Measurements from ENCODE around the gene AKNA.

The AKNA gene

DNA sequence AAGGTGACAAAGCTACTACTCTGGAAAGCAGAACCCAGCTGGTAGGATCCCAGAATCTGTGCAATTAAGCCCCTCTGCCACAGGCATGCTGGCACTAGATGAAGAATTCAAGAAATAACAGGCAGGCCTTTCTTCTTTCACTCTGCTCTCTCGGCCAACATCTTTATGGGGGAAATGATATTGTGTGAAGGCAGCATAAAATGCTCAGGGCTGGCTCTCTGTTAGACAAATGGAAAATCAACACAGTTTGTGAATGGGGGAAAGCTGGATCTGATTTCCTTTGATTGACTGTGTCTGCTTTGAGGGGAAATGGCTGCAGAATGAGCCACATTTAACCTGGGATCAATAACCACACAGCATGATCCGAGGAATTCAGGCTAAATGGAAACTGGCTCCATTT, 29.1 kb upstream of the AKNA start:
- DNase-seq (ENCODE audit: low spot score) = no peak

DNA sequence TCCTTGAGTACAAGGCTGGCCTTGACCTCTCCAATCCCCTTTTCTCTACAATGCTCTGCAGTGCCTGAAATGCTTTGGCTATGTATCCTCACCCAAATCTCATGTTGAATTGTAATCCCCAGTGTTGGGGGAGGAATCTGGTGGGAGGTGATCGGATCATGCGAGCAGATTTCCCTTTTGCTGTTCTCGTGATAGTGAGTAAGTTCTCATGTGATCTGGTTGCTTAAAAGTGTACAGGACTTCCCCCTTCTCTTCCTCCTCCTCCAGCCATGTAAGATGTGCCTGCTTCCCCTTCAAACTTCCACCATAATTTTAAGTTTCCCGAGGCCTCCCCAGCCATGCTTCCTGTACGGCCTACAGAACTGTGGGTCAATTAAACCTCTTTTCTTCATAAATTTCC, 28.5 kb upstream of the AKNA start:
- DNase-seq (ENCODE audit: low spot score) = no peak

DNA sequence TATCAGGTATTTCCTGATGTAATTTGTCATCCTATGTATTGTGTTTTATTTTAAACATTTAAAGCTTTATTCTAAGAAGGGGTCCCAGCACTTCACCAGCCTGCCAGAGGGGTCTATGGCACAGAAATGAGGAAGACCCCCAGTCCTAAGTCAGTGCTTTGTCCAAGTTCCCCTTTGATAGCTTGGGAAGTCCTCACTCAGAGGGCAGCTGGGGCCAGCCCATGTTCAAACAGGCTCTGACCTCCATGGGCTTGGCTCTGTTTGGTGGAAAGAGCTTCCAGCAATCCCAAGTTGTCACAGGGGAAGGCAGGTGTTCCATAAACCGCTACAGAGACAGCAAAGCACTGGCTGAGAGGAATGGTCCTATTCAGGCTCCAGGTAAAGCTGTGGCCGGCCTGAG, 26.6 kb upstream of the AKNA start:
- DNase-seq (ENCODE audit: low spot score) = no peak

DNA sequence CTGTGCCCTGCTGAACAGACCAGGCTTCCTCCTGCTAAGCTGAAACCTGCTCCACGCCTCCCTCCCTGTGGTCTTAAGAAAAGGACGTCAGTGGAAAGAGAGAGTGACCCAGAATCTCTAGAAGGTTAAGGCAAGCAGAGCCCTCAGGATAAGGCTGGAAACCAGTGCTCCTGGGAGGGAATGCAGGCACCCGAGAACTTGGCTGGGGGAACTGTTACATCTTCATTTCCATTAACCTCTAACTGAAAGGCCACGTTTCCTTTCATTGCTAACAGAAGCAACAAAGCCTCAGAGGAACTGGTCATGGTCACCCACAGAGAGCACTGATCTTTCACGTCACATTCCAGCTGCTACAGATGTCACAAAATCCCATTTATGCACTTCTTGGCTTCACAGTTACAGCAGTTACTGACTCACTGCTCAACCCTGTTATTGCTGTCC, 26.1 kb upstream of the AKNA start:
- no peak for DNase-seq (ENCODE audit: low spot score)

DNA sequence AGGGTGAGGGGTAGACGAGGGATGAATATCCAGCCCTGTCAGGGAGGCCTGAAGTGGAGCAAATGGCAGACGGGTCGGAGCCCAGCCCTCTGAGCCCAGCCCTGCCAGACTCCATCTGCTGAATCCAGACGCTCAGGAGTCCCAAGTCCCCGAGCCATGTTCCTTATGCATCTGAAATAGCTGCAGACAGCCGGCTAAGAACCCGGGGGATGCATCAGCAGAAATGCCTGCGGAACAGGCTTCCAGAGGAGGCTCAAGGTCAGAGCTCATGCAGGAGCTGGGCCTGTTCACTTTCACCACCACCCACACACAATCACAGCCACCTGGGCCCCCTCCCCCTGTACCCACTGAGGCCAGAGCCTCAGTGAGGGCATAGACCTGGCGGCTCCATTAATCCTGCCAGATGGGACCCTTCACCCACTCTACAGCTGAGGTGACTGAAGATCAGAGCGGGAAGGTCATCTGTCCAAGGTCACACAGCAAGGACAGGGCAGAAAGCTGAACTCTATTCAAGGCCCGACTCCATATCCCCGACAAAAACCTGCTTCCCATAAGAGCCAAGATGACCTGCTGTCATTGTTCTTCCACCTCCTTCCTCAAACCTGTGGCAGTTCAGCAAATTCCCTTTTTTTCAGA, 24.4 kb upstream of the AKNA start:
- no peak for DNase-seq (ENCODE audit: low spot score)

DNA sequence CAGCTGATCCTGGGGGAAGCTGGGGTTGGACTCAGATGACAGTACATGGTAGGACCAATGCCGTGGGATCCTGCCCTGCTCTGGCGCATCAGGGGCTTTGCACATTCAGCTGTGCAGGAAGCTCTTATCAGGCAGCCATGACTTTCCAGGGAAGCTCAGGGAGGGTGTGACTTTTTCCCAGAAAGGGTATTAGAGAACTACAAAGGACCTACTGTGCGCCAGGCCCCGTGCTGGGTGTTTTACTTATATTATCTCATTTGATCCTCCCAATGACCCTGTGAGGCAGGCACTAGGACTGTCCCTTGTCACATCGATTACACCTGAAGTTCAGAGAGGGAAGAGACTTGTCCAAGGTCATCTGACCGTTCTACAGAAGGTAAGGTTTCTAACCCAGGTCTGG, 23.7 kb upstream of the AKNA start:
- DNase-seq (ENCODE audit: low spot score) = no peak

DNA sequence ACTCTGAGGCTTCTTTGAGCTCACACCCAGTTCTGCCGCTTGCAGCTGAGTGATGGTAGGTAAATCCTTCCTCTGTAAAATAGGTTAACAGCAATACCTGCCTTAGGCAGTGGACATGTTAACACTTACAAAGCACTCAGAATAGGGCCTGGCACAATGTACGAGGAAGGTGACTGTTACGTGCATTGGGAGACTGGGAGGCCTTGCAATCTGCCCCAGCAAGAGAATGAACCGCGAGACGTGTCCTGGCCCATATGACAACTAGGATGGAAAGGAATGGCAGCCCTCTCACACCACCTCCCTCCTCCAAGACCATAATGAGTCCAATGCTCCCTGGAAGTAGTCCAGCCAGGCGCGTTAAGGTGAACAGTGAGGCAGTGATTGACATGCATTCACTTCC, 23.1 kb upstream of the AKNA start:
- DNase-seq (ENCODE audit: low spot score) = no peak

DNA sequence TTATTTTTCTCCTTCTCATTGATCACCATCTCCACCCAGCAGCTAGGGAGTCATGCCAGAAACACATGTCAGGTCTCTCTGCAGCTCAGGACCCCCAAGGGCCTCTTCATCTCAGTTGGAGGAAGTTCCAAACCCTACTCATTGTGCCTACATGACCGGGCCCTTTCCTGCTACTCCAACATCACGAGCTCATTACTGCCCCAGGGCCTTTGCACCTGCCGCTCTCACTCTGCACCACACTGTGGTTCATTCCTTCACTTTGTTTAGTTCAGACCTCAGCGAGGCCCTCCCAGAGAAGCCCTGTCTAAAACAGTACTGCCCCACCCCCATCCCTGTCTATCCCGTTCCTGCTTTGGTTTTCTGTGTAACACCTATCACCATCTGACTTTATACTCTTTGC, 22.1 kb upstream of the AKNA start:
- DNase-seq (ENCODE audit: low spot score) = no peak

DNA sequence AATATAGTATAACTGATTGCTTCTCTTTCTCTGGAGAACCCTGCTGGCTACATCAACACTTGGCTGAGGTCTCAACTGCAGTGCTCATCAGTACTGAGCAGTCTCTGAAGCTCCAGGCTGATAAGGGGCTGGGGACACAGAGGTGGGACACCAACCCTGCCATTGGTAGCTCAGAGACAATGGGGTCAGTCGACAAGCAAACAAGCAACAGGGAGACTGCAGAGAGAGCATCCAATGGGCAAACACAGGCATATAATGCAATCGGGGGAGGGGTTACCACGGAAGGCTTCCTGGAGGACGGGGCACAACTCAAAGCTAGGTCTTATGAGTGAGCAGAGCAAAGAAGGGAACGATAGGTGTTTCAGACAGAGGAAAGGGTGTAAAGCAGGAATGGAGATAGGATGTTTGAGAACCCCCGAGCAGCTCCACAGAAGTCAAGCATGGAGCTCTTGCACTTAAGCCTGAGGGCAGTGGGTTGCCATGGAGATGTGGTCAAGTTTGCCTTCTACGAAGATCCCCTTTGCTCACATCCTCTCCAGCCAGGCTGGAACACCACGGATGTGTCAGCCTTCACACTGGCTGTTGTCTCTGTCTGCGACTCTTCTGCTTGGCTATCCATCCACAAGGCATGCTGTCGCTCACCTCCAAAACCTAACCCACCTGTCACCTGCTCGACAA, 21.5 kb upstream of the AKNA start:
- DNase-seq (ENCODE audit: low spot score) = no peak

DNA sequence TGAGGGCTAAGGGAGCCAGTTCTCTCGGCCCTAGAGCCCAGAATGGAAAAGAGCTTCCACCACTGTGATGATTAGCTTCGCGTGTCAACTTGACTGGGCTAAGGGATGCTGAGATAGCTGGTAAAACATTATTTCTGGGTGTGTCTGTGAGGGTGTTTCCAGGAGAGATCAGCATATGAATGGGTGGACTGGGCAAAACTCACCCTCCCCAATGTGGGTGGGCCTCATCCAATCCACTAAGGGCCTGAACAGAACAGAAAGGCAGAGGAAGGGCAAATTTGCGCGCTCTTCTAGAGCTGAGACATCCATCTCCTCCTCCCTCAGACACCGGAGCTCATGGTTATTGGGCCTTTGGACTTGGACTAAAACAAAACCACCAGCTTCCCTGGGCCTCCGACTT, 20.9 kb upstream of the AKNA start:
- no peak for DNase-seq (ENCODE audit: low spot score)

DNA sequence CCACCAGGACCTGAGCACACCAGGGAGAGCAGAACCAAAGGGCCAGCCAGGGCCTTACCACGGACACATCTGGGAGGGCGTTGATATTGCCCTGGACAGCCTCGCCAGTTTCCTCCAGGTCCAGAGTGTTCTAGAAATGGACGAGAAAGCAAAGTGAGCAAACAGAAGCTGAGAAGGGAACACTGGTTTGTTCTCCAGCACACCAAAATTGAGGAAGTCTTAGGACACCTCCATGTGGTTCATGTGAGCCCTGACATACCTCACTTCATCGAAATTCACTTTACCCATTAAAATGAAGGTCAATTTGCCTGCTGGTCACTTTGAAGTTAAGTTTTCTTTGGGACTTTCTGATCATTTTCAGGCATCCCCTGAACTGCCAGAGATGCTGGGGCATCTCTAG, 20.1 kb upstream of the AKNA start:
- DNase-seq (ENCODE audit: low spot score) = no peak

DNA sequence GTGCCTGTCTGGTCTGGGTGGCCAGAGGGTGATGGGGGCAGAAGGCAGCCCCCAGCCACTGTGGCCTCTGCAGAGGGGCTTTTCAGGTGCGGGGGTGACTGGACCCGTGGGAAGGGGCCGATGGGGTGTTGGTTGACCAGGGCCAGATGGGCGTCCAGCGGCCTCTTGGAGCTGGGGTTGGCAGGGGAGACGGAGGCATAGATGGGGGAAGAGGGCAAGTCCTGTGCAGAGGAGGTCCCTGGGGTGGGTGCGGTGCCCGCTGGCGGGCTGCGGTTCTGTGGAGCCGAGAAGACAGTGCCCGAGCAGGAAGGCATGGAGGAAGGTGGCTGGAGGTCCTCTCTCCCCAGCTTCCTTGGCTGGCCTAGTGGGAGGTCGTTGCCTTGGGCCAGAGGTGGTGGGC, 18.7 kb upstream of the AKNA start:
- DNase-seq (ENCODE audit: low spot score) = no peak

DNA sequence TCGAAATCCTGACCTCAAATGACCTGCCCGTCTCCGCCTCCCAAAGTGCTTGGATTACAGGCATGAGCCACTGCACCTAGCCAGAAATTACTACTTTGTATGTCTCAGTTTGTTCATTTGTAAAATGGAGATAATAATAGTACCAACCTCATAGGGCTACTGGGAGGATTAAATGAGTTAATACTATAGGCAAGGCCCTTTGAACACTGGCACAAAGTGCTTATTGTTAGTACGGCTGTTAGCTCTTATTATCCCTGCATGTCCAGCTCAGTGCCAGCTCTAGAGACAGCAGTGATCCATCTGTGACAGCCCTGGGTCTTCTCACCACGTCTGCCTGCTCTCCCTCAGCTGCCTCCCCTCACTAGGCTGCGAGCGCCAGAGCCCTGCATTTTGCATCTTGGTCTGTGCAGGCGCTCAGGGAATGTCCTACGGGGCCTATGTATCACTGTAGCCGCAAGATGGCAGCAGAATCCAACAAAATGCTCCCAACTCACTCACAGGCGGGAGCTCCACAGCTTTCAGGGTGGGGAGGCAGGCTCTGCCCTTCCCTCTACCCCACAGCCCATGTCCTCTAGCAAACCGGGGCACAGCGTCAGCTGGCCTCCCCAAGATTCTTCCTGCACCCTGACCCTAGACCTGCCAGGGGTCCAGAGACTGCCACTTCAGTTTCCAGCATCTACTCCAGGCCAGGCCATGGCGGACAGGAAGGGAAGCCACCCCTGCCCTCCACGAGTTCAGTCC, 17.7 kb upstream of the AKNA start:
- peak; percentile 94 for DNase-seq (ENCODE audit: low spot score)

DNA sequence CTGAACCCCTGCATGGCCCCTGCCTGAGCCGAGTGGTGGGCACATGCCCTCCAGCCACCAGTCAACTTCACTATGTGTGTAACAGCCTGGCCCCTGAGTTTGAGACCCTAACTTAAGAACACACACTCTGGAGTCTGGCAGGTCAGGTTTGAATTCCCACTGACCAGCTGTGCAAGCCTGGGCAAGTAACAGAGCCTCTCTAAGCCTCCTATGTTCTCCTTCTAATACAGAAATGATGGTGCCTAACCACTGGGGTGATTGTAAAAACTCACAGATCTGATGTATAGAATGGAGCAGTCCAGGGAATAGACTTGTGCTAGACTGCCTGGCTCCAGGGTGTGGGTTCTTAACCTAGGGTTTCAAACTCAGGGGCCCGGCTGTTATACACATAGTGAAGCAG, 16.7 kb upstream of the AKNA start:
- no peak for DNase-seq (ENCODE audit: low spot score)

DNA sequence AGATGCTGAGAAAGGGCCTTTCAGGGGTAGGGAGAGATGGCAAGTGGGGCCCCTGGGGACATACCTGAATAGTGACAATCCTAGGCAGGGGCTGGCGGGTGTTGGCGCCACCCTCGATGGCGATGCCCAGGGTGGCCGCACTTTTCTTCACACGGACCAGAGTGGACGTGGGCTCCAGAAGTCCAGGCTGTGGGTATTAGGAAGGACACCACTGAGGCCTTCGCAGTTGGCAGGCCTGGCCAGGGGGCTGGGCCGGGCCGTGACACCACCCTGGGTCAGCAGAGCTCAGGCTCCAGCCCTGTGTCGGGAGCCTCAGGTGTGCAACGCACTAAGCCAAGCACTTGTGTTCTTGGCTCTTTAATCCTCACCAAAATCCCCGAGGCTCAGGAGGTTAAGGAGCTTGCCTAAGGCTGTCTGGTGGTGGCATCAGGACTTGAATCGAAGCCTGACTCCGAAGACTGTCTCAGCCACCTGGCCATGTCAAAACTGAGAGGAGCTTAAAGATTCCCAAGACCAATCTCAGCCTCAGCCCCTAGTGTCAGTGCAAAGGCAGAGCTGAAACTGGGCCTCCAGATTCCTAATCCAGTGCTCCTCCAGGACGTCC, 15.5 kb upstream of the AKNA start:
- DNase-seq (ENCODE audit: low spot score) = no peak

DNA sequence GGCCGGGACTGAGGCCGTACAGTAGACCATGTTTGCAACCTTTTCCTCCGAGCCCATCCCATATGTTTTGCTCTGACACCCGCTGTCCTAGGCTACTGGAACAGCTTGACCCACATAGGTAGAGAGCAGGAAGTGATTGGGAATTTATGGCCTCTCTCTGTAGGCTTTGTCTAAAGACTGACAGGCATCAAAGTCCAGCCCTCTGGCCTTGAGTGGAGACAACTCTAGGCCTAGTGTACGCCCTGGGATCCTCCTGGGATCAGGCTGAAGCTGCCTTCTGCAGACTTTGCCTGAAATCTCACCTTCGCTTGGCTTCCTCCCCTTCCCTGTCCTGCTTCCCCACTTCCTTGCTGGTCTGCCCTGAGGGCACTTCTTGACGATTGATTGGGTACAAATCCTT, 13.6 kb upstream of the AKNA start:
- no peak for DNase-seq (ENCODE audit: low spot score)

DNA sequence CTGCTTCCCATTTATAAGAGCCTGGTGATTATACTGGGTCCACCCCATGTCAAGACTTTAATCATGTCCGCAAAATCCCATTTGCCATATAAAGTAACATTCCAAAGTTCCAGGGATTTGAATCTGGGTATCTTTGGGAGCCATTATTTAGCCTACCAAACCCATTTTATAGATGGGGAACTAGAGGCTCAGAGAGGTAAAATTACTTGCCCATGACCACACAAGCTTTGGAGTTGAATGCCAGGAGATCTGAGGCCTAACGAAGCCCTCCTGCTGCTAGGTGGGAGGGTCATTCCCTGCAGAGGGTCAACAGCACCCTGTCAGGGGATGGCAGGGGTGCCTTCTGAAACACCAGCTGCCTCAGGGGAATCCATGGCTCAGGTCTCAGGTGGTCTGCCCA, 13.0 kb upstream of the AKNA start:
- DNase-seq (ENCODE audit: low spot score) = no peak

DNA sequence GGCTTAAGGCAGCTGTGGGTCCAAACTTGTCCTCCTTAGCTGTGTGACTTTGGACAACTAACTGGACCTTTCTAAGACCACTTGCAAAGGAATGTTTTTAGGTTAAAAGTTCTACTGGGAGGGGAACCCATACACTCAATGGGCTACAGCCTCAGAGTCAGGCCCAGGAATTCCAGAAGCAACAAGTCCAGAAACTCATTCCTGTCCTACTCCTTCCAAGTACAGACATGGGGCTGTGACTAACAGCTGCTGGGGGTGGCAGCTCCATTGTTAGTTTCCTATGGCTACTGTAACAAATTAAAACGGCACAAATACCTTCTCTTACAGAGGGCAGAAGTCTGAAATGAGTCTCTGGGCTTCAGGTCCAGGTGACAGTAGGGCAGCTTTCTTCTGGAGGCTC, 12.4 kb upstream of the AKNA start:
- no peak for DNase-seq (ENCODE audit: low spot score)

DNA sequence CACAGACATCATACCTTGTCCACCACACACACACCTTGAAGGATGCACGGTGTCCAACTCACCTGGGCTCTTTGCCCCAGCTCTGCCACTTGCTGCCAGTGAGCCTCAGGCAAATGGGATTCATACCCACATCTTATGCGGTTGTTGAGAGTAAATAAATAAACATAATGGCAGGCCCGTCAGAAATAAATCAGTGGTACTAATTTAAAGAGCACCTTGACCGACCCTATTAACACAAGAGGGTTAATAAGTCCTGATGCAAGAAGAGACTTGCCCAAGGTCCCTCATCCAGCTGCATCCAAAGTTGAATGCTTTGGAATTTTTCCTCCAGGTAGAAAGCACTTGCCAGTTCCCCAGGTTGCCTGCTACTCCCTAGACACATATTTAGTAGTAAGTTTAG, 11.6 kb upstream of the AKNA start:
- DNase-seq (ENCODE audit: low spot score) = no peak

DNA sequence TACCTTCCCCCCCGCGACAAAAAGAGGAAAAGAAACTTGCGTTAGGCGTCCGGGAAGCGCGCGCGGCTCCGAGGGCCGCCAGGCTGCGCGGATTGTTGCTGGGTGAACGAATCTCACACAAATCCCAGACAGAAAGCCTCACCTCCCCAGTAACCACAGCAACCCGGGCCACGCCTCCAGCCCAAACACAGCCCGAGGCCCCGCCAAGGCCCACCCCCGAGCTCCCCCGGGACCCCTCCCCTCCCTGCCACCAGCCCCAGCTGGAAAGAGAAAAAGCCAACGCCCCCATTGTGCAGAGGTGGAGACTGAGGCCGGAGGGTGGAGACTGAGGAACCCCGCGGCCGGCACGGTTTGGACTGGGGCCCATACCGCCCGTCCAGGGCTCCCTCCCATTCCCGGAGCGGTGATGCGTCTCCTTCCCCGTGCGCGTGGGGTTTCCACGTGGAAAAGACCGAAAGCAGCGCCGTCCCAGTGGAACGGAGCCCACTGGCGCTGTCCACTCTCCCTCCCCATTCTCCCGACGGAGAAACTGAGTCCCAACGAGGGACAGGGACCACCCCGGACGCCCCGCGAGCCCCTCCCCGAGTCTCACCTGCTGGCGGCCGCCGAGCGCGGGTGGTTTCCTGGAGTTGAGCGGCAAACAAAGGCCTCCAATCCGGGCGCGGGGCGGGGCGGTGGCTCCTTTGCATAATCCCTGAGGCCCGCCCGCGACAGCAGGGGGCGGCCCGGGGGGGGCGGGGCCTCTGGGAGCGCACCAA, 10.2 kb upstream of the AKNA start:
- DNase-seq (ENCODE audit: low spot score) = peak; percentile 95

DNA sequence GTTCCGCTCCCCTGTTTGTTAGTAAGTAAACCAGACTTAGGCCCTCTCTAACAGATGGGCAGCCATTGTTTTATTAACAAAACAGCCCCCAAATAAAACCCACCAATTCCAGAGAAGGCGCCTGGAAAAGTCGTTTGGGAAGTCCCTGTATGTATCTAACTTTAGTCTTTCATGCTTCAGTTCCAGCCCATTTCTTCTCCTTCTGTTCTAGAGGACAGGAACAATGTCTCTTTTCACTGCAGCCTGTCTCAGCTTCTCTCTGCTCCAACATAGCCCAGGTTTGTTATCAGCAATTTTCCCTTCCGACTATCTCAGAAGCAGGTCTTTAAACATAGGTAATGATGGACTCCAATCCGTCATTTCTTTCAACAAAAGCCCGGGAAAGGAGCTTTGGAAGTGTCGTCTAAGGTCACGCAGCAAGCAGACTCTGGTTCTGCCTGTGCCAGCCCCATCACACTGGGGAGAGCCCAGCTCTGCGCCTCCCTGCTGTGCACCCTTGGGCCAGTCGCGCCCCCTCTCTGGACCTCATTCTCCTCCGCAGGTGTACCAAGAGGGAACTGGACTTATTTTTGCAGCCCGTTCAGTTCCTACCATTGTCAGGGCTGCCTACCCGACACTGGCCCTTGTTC, 9.6 kb upstream of the AKNA start:
- DNase-seq (ENCODE audit: low spot score) = no peak

Measured in Ammon's horn (tissue), 1 donor.